ENCODE measurements around the gene POU2F1.

POU2F1 gene

GRCh38 chr1:167375949-167376348 lies 155.3 kb downstream of the POU2F1 start:
- TF ChIP-seq, protein P1, sequence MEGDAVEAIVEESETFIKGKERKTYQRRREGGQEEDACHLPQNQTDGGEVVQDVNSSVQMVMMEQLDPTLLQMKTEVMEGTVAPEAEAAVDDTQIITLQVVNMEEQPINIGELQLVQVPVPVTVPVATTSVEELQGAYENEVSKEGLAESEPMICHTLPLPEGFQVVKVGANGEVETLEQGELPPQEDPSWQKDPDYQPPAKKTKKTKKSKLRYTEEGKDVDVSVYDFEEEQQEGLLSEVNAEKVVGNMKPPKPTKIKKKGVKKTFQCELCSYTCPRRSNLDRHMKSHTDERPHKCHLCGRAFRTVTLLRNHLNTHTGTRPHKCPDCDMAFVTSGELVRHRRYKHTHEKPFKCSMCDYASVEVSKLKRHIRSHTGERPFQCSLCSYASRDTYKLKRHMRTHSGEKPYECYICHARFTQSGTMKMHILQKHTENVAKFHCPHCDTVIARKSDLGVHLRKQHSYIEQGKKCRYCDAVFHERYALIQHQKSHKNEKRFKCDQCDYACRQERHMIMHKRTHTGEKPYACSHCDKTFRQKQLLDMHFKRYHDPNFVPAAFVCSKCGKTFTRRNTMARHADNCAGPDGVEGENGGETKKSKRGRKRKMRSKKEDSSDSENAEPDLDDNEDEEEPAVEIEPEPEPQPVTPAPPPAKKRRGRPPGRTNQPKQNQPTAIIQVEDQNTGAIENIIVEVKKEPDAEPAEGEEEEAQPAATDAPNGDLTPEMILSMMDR (IDR thresholded peaks at IDR 0.05; ENCODE audit: low read depth, low read length), result no peak
- DNase-seq (ENCODE audit: extremely low read depth, low read depth), result no peak

GRCh38 chr1:167387251-167387910 lies 166.7 kb downstream of the POU2F1 start:
- DNase-seq (ENCODE audit: extremely low read depth, low read depth), result no peak
- TF ChIP-seq, protein P1 (IDR thresholded peaks at IDR 0.05; ENCODE audit: low read depth, low read length), result no peak

DNA sequence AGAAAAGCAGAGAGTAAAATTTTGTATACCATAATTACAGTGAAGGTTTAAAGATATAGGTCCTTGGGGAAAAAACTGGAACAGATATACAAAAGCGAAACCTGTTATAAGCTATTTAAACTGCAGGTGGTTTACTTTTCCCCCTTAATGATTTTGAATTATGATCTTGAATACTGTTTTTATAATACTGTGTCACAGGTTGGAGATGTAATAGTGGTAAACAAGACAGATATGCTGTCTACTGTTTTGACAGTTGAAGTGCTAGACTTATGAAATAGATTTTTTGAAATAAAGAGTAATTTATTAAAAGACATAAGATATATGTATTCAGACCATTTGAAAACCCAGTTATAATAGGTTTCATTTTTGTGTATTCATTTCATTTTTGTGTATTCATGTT lies 168.3 kb downstream of the POU2F1 start:
- TF ChIP-seq, protein P1 (IDR thresholded peaks at IDR 0.05; ENCODE audit: low read depth, low read length), result no peak
- no peak for DNase-seq (ENCODE audit: extremely low read depth, low read depth)

DNA sequence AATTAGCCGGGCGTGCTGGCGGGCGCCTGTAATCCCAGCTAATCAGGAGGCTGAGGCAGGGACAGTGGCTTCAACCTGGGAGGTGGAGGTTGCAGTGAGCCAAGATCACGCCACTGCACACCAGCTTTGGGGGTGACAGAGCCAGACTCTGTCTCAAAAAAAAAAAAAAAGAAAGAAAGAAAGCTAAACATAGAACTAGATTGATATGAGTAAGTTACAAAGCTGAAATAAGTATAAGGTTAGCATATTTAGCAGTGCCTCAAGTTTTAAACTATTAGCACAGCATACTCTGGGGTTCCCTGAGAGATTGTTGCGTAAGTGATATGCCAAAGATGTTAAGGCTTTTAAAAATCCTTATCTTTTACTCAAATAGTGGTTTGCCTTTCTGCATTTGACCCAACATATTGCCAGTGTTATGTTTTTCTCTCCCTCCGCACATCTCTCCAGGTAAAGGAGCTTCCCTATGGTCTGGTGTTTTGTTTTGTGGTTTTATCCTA lies 171.6 kb downstream of the POU2F1 start:
- TF ChIP-seq, protein P1 (IDR thresholded peaks at IDR 0.05; ENCODE audit: low read depth, low read length), result no peak
- DNase-seq (ENCODE audit: extremely low read depth, low read depth), result no peak

- no peak for DNase-seq (ENCODE audit: extremely low read depth, low read depth)
- TF ChIP-seq, protein P1 (IDR thresholded peaks at IDR 0.05; ENCODE audit: low read depth, low read length), result no peak
These were observed 179.8 kb downstream of the POU2F1 start for GRCh38 chr1:167400359-167400953.

GRCh38 chr1:167401260-167401873 lies 180.7 kb downstream of the POU2F1 start:
- TF ChIP-seq, protein P1 (IDR thresholded peaks at IDR 0.05; ENCODE audit: low read depth, low read length), result peak; percentile 60
- peak; percentile 22 for DNase-seq (ENCODE audit: extremely low read depth, low read depth)
